COLO829 (cell line): Measurements from ENCODE around the gene PTX3.

ENCODE experiments used
- DNase-seq: peaks from one replicate; pipeline ENCODE4 v3.0.0; 2012; ENCODE audit warnings: low spot score

The PTX3 gene

DNA sequence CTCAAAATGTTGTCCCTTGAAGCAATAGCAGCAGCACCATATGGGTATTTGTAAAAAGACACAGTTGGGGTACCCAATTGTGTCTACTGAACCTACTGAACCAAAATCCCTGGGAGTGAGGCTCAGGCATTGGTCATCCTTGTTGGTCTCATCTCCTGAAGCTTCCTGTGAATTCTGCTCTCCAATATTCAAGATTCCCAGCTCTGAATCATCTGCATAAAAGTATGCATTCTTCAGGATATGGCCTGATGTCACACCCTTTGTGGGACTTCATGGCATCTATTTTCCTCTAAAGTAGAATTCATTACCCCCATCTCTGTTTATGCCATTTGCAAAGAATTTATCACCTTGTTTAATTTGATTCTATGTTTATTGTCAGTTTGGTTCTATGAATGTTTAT is 13.3 kb upstream of the PTX3 start:
- no peak for DNase-seq

DNA sequence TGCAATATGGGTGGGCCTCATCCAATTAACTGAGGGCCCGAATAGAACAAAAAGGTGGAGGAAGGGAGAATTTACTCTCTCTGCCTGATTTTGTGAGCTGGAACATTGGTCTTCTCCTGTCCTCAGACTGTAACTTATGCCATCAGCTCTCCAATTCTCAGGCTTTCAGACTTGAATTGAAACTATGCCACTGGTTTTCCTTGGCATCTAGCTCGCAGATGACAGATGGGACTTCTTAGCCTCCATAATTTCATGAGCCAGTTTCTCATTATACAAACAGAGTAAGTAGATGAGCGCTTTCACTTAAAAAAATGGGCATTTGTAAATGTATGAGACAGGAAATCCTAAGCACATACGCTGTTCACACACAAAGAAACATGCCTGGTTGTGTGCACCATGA is 8.7 kb upstream of the PTX3 start:
- no peak for DNase-seq

DNA sequence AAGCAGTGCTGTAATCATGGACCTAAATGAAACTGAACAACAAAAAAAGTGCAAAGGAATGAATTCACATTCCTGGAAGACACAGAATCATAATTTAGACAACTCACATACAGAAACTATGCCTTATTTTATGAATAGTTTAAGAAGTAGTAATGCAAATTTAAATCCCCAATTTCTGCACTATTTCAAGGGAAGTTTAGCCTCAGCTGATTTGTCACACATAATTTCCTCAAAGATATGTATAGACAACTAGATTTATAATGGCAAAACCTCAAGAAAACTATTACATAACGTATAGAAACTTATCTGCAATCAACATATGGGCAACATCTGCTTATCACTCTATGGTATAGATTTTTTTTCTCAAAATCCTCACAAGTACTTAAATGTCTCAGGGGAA is 7.8 kb upstream of the PTX3 start:
- DNase-seq = no peak

DNA sequence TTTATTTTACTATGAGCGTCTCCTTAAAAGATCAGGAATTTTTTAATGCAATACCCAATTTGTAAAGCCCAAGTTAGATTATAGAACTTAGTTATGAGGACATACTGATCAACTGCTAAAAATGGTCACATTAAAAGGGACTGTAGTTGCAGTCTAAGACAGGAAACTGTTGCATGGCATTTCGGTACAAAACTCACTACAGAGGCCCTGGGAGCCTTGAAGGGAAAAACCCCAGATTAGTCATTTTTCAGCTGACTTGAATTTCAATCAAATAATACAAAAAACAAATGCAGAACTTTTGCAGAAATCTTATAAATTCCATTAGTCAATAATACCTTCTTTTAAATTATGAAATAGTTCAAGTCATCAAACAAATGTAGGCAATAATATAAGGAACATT is 6.9 kb upstream of the PTX3 start:
- peak; percentile 84 for DNase-seq

DNA sequence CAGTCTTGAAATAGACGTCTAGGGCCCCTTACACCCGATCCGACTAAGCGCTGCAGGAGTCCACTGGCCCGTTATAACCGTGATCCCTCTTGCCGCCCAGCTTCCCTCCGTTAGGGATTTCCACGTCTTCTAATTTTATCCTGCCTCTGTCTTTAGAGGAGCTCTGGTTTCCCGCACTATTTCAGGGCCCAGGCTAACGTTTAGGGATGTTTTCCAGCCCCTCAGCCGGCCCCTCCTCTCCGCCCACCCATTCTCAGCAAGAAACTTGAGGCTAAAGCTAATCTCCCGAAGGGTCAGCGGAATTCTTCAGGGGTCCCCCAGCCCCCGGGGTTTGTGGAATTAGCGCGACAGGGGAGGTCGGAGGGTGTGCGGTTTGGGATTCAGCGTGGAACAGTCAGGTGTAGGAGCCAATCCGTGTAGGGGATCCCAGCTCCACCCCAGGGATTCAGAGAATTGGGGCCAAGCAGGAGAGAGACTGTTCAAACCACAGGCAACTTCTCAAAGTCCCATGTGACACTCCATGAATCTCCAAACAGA is 1.6 kb downstream of the PTX3 start:
- DNase-seq = no peak

DNA sequence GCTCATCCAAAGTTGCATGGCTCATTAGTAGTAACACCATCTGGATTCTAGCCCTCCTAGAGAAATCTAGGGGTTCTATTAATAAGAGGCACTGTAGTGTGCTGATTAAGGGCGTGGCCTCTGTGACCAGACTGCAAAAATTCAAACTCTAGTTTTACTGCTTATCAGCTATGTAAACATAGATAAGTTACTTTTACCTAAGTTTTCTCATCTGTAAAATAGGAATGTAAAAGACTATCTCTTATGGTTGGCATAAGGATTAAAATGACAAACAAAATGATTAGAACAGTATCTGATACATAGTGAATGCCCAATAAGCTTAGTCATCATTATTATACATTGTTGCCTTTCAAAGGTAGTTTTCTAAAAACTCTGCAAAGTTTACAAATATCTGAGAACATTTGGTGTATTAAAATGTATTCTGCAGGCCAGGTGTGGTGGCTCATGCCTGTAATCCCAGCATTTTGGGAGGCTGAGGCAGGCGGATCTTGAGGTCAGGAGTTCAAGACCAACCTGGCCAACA is 4.5 kb downstream of the PTX3 start:
- no peak for DNase-seq

DNA sequence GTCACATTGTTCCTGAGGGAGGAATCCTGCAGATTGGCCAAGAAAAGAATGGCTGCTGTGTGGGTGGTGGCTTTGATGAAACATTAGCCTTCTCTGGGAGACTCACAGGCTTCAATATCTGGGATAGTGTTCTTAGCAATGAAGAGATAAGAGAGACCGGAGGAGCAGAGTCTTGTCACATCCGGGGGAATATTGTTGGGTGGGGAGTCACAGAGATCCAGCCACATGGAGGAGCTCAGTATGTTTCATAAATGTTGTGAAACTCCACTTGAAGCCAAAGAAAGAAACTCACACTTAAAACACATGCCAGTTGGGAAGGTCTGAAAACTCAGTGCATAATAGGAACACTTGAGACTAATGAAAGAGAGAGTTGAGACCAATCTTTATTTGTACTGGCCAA is 6.1 kb downstream of the PTX3 start:
- no peak for DNase-seq

DNA sequence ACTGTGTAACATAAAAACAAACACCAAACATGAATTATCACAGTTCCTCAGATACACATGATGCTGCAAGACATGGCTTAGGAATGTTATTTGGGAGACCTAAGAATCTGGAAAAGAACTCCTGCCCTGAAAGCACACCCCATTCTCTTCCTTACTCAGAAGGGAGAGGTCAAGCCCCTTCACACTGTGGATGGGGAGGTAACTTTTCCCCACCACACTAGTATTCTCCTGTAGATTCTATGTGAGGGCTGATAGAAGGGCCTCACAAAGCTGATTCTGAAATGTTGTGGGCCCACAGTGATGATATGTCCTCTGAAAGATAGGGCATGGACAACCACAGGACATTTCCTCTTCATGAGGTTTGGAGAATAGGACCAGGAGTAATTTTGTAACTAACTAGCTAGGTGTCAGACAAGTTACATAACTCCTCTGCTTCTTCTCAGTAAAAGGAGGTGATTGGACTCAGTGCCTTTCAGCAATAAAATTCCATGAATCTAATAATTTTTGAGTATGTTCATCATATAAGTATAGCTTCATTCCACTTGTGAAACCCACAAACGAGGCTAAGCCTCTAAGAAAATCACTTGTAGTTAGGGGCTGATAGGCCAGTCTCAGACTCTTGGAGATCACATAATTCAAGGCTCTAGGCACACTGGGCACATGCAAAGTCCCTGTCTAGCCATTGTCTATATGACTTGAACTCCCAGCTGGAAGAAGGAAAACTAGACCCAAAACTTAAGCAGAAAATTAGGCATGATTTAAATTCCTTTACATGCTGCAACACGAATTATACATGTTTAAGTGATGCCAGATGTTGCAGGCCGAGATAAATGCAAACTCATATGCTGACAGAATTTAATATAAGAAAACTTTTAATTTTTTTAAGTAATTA is 7.5 kb downstream of the PTX3 start:
- DNase-seq = no peak

DNA sequence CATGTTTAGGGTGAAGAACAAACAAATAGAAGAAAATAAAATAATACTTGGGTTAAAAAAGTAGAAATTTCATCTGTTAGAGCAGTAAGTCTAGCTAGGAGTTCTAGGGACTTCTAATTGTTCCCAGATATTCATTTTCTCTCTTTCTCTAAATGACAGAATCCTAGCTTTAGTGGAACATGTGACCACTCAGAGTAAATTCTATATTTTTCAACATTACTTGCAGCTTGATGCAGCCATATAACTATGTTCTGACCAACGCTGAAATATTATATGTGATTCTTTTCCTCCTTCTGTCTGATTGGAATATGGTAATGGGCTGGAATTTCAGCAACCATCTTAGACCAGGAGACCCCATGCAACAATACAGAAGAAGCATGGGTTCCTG is 8.1 kb downstream of the PTX3 start:
- DNase-seq = no peak

DNA sequence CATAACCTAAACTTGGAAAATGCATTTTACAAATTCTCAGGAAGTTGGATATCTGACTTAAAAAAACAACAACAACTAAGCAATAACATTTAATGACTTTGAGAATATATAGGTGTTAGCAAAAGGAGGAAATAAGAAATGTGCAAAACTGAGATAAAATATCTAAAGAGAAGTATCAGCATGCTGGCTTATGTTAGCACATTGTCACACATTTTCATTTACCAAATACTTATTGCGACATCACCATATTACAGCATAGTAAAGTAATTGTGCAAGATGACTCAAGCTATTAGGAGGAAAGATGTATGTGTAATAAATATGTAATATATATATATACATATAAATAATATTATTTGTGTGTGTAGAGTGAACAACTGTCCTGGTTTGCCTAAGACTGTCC is 9.2 kb downstream of the PTX3 start:
- no peak for DNase-seq

DNA sequence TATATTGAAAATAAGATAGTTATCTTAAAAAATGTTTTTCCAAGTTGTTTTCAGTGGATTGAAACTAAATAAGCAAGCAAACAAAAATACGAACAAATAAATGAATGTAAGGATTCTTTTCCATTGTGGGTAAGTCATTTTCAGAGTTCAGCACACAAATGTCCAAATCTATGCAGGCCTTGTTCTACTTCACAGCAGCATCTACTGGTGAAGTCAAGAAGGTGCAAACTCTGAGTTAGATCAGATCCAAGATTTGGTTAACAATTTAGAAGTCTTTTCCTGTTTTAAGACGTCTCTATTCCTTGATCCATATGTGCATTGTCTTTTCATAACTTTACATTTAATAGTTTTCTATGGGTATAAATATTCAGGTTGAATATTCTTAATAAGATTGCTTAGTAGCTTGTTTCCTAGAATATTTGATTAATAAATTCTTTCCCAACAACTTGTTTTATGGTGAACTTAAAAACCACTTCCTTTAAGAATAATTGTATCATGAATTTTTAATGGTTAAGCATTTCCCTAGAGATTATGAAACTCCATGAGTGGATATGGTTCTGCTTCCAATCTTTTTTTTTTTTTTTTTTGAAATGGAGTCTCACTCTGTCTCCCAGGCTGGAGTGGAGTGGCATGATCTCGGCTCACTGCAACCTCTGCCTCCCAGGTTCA is 10.5 kb downstream of the PTX3 start:
- peak; percentile 57 for DNase-seq

DNA sequence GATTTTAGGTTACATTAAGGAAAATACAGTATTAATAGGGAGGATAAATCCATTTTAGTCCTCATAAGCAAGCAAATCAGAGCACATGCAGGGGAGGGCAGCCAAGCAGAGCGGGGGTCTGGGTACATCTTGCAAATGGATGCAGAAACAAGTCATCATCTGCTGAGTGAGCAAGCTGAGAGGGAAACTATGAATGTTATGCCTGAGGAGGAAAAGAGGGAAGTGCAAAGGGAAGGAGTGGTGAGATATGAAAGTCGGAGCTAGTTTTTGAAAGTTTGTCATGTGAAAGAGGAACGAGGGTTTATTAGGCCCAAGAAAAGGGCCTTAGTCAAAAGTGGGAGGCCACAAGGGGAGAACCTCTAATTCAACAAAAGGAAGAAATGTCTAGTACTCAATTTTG is 15.4 kb downstream of the PTX3 start:
- DNase-seq = no peak

DNA sequence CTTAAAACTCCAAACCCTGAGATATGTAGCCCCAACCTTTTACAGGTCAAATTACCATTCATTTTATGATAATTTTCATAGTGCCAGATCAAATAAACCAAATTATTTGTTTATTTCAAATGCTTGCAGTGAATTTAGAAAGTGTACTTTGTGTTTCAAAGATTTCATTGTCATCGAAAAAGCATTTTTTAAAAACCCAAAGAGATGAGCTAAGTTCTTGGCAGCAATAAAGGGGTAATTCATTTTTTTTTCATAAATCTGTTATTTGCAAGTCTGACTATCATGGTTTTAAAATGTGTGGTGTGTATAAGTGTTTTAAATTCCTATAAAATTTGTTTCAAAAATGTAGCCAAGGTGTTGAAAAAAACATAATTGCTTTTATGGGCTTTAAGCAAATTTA is 17.2 kb downstream of the PTX3 start:
- DNase-seq = no peak

DNA sequence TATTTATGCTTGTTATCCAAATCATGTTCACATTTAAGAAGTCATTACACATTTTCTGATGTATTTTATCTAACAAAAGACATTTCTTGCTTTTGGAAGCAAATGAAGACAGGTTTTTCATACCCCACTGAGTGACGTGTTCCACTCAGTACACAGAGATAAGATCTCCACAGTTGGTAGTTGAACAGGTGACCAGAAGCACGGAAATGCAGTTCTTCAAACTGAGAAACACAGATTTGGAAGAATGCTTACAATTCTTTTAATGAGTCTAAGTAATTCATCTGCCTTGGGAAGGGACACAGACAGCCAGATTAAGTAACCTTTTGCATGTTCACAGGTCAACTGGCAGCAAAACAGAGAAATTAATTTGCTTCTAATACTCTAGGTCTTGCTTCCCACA is 23.1 kb downstream of the PTX3 start:
- no peak for DNase-seq

DNA sequence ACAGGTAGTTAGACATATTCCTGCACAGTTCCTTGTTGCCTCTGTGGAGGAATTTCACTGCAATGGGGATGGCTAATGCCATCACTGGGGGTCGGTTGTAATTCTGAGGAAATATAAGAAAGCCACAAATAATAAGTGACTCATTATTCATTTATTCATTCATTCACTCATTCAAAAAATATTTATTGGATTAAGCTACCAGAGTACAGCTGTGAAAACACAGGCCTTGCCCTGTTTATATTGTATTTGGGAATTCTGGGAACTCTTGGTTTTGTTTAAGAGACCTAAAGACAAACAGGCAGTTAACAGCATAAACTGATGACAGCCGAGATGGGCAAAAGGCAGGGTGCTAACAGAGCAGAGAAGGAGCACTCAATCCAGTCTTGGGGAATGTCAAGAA is 23.6 kb downstream of the PTX3 start:
- DNase-seq = no peak

DNA sequence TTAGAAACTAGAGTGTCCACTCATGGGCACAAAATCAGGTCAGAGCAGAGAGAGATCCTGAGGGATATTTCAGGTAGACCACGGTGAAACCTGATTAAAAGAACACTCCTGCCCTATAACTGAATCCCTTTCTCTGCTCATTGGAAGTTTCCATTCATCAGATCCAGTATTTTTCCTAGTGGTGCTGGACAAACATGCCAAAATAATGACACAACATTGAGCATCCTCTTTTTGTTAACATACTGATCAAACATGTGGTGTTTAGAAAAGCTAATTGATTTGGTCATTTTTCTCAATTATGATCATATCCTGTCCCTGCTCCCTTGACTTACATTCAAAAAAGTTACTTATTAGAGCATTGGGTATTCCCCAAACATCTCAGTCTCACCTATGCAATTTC is 27.2 kb downstream of the PTX3 start:
- no peak for DNase-seq

DNA sequence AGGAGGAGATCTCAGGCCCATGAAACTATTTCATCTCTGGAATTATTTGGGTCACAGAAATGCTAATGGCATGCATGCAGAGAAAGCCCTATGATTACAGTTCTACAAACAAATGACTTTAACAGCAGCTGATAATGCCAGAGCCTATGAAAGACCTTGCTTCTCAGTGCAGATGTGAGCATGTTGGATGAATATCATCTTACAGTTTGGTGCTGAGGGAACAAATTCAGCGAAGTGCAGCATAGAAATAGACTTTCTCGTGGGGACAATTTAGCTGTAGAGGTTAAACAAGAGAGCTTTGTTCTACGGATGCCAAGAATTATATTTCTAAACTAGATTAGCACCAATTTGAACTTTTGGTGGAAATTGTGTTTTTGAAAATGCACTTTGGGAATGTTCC is 27.7 kb downstream of the PTX3 start:
- peak; percentile 35 for DNase-seq

DNA sequence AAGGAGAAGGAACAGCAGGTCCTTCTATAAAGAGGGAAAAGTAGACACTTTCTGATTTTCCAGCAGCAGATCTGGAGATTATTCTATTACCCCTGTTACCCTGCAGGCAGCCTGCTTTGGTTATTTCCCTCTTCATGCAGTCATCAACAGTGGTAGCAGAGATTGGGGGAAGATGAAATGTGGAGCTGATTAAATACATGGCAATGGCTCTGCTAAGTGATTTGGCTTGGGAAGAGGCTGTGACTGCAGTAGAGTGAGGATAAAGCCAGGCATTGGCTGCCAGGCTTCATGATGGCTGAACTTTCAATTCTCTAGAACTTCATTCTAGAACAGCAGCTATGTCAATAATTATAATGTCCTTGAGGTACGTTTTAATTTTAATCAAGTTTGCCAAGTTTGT is 29.1 kb downstream of the PTX3 start:
- DNase-seq = no peak

DNA sequence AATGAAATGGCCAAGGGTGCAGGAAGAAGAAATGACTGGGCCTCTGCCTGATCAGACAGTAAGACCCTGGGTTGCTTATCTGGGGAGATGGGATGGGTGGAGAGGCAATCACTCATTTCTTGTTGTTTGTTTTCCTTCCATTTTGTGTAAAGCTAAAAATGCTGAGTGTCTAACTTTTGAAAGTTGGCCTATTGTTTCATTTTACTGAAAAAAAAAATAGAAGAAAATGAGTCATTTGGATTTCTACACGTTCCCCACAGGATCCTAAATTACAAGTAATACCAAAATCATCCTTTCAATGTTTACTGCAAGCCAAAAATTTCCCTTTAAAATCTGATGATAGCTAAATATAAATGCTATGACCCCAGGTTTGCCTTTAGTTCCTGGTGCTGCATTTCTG is 30.6 kb downstream of the PTX3 start:
- DNase-seq = no peak

DNA sequence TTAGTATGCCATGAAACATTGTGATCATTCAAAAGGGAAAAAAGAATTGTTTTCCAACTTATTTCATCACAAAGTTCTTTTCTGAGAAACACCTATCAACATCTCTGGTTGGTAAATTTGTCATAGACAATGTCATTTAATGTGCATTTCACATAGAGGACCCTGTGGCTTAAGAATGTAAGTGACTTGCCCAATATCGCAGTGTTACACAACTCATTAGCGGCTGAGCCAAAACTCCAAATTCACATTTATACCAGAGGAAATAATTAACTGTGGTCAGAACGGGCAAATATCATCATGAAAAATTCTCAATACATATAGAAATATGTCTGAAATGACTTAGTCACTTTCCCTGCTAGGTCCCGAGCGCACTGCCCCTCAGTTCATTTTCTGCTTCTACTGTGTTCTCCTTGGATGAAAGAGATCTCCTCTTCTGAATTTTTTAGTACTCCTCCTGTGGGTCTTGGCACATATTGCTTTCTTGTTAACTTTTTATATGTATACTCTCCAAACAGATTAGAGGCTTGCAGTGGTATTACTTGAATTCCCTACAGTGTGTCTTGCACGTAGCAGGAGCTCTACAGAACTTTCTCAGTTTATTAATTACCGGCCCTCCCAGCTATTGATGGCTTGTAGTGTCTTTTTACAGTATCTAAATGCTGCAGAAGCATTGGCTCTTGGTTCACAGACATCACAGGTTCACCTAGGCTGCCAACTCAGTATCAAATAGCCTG is 33.1 kb downstream of the PTX3 start:
- DNase-seq = no peak

DNA sequence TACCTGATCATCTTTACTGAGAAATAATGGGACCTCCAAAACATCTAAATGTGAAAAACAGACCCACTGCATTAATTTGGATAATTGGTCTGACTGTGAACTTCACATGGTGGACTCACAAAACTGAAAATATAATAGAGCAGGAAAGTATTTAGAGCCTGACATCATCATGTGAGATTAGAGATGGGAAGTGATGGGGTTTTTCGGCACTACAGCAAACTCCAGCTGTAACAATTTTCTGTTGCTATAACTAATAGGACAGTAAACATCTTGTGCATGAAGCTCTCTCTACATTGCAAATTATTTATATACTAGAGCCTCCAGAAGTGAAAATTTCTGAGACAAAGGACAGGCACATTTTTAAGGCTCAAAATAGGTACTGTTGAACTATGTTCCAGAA is 34.4 kb downstream of the PTX3 start:
- no peak for DNase-seq

DNA sequence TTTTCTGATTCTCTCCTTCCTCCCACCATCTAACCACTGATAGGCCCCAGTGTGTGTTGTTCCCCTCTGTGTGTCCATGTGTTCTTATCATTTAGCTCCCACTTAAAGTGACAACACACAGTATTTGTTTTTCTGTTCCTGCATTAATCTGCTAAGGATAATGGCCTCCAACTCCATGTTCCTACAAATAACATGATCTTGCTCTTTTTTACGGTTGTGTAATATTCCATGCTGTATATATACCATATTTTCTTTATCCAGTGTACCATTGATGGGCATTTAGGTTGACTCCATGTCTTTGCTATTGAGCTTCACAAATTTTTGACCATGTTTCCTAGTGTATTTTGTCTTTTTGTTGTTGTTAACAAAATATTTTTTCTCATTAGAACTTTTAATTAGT is 36.0 kb downstream of the PTX3 start:
- no peak for DNase-seq
